Activated CD4-positive, alpha-beta T cell treated with anti-CD3 and anti-CD28 coated beads, Interleukin-2, amount 10 ng/mL, durations not matched to agents 24 days and 14 days (primary cell): ENCODE results near the gene MSI2. TPM values are rescaled to one million over a fixed set of nuclear protein-coding genes. Genes with fewer than 3 reads are reported as not detected.
A peak's percentile ranks its signal among the peaks of the same experiment; 100 is the strongest.

Experiments
- DNase-seq: peaks from one replicate; pipeline ENCODE4 v3.0.0; 2022
- H3K27ac Mint-ChIP-seq: one replicate; pipeline ENCODE4 v1.8.0; 2022; ENCODE audit warnings: mild to moderate bottlenecking, mixed read lengths
- H3K27me3 Mint-ChIP-seq: one replicate; pipeline ENCODE4 v1.8.0; 2022; ENCODE audit warnings: mixed read lengths
- H3K36me3 Mint-ChIP-seq: one replicate; pipeline ENCODE4 v1.8.0; 2022; ENCODE audit warnings: low read depth, mild to moderate bottlenecking, mixed read lengths
- H3K4me1 Mint-ChIP-seq: one replicate; pipeline ENCODE4 v1.8.0; 2021; ENCODE audit warnings: mixed read lengths
- H3K4me3 Mint-ChIP-seq: one replicate; pipeline ENCODE4 v1.8.0; 2022; ENCODE audit warnings: mild to moderate bottlenecking, moderate library complexity, mixed read lengths
- H3K9me3 Mint-ChIP-seq: one replicate; pipeline ENCODE4 v1.8.0; 2021; ENCODE audit warnings: mixed read lengths
- intact Hi-C: fragments of 100-400 bp; cut with micrococcal nuclease; formaldehyde crosslinking; loops from one replicate; pipeline ENCODE4 v1.15.1; 2023
- total RNA-seq: library from RNA; stranded (reverse); gene quantifications from 2 replicates; pipeline ENCODE4 v1.2.3, GENCODE V29; 2022

Gene MSI2
- total RNA-seq, 1 donor from 2014 or later, result 172 TPM

- Mint-ChIP-seq H3K4me1 (peaks cover 69% of the 10 kb centered on the region), H3K4me3 (peak overlapping the region; percentile 78), H3K9me3 (peaks cover 8% of the 10 kb centered on the region), H3K27me3 (no peaks in the 10 kb centered on the region), H3K36me3 (peaks cover 18% of the 10 kb centered on the region), H3K27ac (peak overlapping the region; percentile 93)
- DNase-seq, result no peak
- intact Hi-C loops, result no loop called here
These were observed 183.3 kb downstream of the MSI2 start for GRCh38 chr17:57439651-57440050.

- H3K27me3 Mint-ChIP-seq, result no peaks in the 10 kb centered on the region
- intact Hi-C loops, result loop anchor here (1.0 kb wide), 6 partner anchors 11 to 197 kb away; no protein-coding TSS in a partner anchor
- DNase-seq, result peak; percentile 90
- peaks cover 8% of the 10 kb centered on the region for H3K9me3 Mint-ChIP-seq
- peak overlapping the region; percentile 78 for H3K4me3 Mint-ChIP-seq
- peaks cover 76% of the 10 kb centered on the region for H3K4me1 Mint-ChIP-seq
- H3K36me3 Mint-ChIP-seq, result peaks cover 20% of the 10 kb centered on the region
- H3K27ac Mint-ChIP-seq, result peak overlapping the region; percentile 93
These were observed 184.4 kb downstream of the MSI2 start for GRCh38 chr17:57440522-57441269.

GRCh38 chr17:57441270-57441600, 184.9 kb downstream of the MSI2 start:
- Mint-ChIP-seq H3K27ac (peak overlapping the region; percentile 93), H3K4me3 (peak overlapping the region; percentile 78), H3K27me3 (no peaks in the 10 kb centered on the region), H3K4me1 (peaks cover 78% of the 10 kb centered on the region), H3K36me3 (peaks cover 24% of the 10 kb centered on the region), H3K9me3 (peaks cover 8% of the 10 kb centered on the region)
- intact Hi-C loops, result loop anchor here (1.0 kb wide), 6 partner anchors 10 to 198 kb away; no protein-coding TSS in a partner anchor
- DNase-seq, result no peak

- Mint-ChIP-seq H3K4me1 (peaks cover 76% of the 10 kb centered on the region), H3K27ac (peak overlapping the region; percentile 93), H3K9me3 (peaks cover 4% of the 10 kb centered on the region), H3K4me3 (peak overlapping the region; percentile 78), H3K27me3 (no peaks in the 10 kb centered on the region), H3K36me3 (peaks cover 20% of the 10 kb centered on the region)
- intact Hi-C loops, result no loop called here
- DNase-seq, result no peak
These were observed 186.1 kb downstream of the MSI2 start for GRCh38 chr17:57442401-57442823.

- H3K27ac Mint-ChIP-seq, result peak overlapping the region; percentile 93
- intact Hi-C loops, result no loop called here
These were observed 186.7 kb downstream of the MSI2 start for GRCh38 chr17:57442914-57443571.

GRCh38 chr17:57443781-57444180, 187.5 kb downstream of the MSI2 start:
- Mint-ChIP-seq H3K9me3 (peaks cover 4% of the 10 kb centered on the region), H3K4me3 (no peak overlapping the region)

More at GRCh38 chr17:57442914-57443571, 186.7 kb downstream of the MSI2 start:
- Mint-ChIP-seq H3K4me3 (peak overlapping the region; percentile 78), H3K36me3 (peaks cover 22% of the 10 kb centered on the region), H3K9me3 (peaks cover 4% of the 10 kb centered on the region), H3K4me1 (peaks cover 77% of the 10 kb centered on the region), H3K27me3 (no peaks in the 10 kb centered on the region)
- peak; percentile 80 for DNase-seq

GRCh38 chr17:57444682-57445450, 188.5 kb downstream of the MSI2 start:
- H3K36me3 Mint-ChIP-seq, result peaks cover 19% of the 10 kb centered on the region
- no peaks in the 10 kb centered on the region for H3K9me3 Mint-ChIP-seq
- H3K4me1 Mint-ChIP-seq, result peaks cover 74% of the 10 kb centered on the region
- H3K27ac Mint-ChIP-seq, result peak overlapping the region; percentile 83
- H3K4me3 Mint-ChIP-seq, result no peak overlapping the region
- no peak for DNase-seq
- intact Hi-C loops, result no loop called here
- no peaks in the 10 kb centered on the region for H3K27me3 Mint-ChIP-seq

More at GRCh38 chr17:57443781-57444180, 187.5 kb downstream of the MSI2 start:
- no peak for DNase-seq
- H3K36me3 Mint-ChIP-seq, result peaks cover 22% of the 10 kb centered on the region
- peaks cover 79% of the 10 kb centered on the region for H3K4me1 Mint-ChIP-seq
- intact Hi-C loops, result no loop called here
- peak overlapping the region; percentile 93 for H3K27ac Mint-ChIP-seq
- H3K27me3 Mint-ChIP-seq, result no peaks in the 10 kb centered on the region

GRCh38 chr17:57445772-57446472, 189.6 kb downstream of the MSI2 start:
- DNase-seq, result no peak
- Mint-ChIP-seq H3K4me1 (peaks cover 69% of the 10 kb centered on the region), H3K27ac (peak overlapping the region; percentile 52), H3K4me3 (no peak overlapping the region), H3K36me3 (peaks cover 17% of the 10 kb centered on the region), H3K9me3 (no peaks in the 10 kb centered on the region), H3K27me3 (no peaks in the 10 kb centered on the region)
- intact Hi-C loops, result no loop called here

- no peak overlapping the region for H3K4me3 Mint-ChIP-seq
- no peak overlapping the region for H3K27ac Mint-ChIP-seq
- H3K4me1 Mint-ChIP-seq, result peaks cover 63% of the 10 kb centered on the region
- intact Hi-C loops, result no loop called here
- peaks cover 23% of the 10 kb centered on the region for H3K36me3 Mint-ChIP-seq
- no peak for DNase-seq
- no peaks in the 10 kb centered on the region for H3K9me3 Mint-ChIP-seq
- H3K27me3 Mint-ChIP-seq, result no peaks in the 10 kb centered on the region
These were observed 191.2 kb downstream of the MSI2 start for GRCh38 chr17:57447357-57447989.

- DNase-seq, result no peak
- Mint-ChIP-seq H3K27ac (peak overlapping the region; percentile 67), H3K9me3 (no peaks in the 10 kb centered on the region), H3K4me1 (peaks cover 63% of the 10 kb centered on the region), H3K4me3 (no peak overlapping the region), H3K27me3 (no peaks in the 10 kb centered on the region), H3K36me3 (peaks cover 25% of the 10 kb centered on the region)
- intact Hi-C loops, result no loop called here
These were observed 191.9 kb downstream of the MSI2 start for GRCh38 chr17:57447990-57448758.

- no peak for DNase-seq
- Mint-ChIP-seq H3K9me3 (no peaks in the 10 kb centered on the region), H3K4me1 (peaks cover 61% of the 10 kb centered on the region), H3K27ac (peak overlapping the region; percentile 67), H3K36me3 (peaks cover 27% of the 10 kb centered on the region), H3K27me3 (no peaks in the 10 kb centered on the region), H3K4me3 (no peak overlapping the region)
- intact Hi-C loops, result no loop called here
These were observed 192.5 kb downstream of the MSI2 start for GRCh38 chr17:57448759-57449283.

- Mint-ChIP-seq H3K9me3 (no peaks in the 10 kb centered on the region), H3K4me3 (peak overlapping the region; percentile 55), H3K4me1 (peaks cover 67% of the 10 kb centered on the region), H3K36me3 (peaks cover 31% of the 10 kb centered on the region), H3K27me3 (no peaks in the 10 kb centered on the region), H3K27ac (peak overlapping the region; percentile 85)
- intact Hi-C loops, result loop anchor here (1.0 kb wide), 1 partner anchor 10 kb away; no protein-coding TSS in a partner anchor
- no peak for DNase-seq
These were observed 194.9 kb downstream of the MSI2 start for GRCh38 chr17:57451191-57451590.
